CD4-positive, alpha-beta T cell treated with Interleukin-6 for 4 hours (primary cell): ENCODE measurements around the gene VPS26B.
"Not testable (repeated sequence)": the region's sequence is repeated elsewhere in the genome, so short reads cannot be mapped to it uniquely, and the experiment has no call there.

Source experiments
- DNase-seq: peaks from one replicate; pipeline ENCODE4 v3.0.0-alpha.2; 2020; ENCODE audit warnings: mixed read lengths

The VPS26B gene

GRCh38 chr11:134233729-134234179 is 9.3 kb downstream of the VPS26B start:
- DNase-seq: no peak

- DNase-seq: no peak
These were observed 10.9 kb downstream of the VPS26B start for GRCh38 chr11:134235399-134235798.

GRCh38 chr11:134236834-134237556 is 12.5 kb downstream of the VPS26B start:
- DNase-seq: no peak

GRCh38 chr11:134237557-134237922 is 13.1 kb downstream of the VPS26B start:
- no peak for DNase-seq

GRCh38 chr11:134238956-134239355 is 14.5 kb downstream of the VPS26B start:
- no peak for DNase-seq

GRCh38 chr11:134240592-134240991 is 16.1 kb downstream of the VPS26B start:
- no peak for DNase-seq

- DNase-seq: no peak
These were observed 17.9 kb downstream of the VPS26B start for GRCh38 chr11:134242376-134242775.

GRCh38 chr11:134243913-134244312 is 19.4 kb downstream of the VPS26B start:
- no peak for DNase-seq

GRCh38 chr11:134244593-134244992 is 20.1 kb downstream of the VPS26B start:
- DNase-seq: peak; percentile 24

- DNase-seq: no peak
These were observed 21.0 kb downstream of the VPS26B start for GRCh38 chr11:134245434-134245833.

- DNase-seq: no peak
These were observed 21.6 kb downstream of the VPS26B start for GRCh38 chr11:134246100-134246499.

- no peak for DNase-seq
These were observed 22.2 kb downstream of the VPS26B start for GRCh38 chr11:134246678-134247077.

GRCh38 chr11:134248910-134249480 is 24.5 kb downstream of the VPS26B start:
- no peak for DNase-seq

GRCh38 chr11:134250246-134250645 is 25.8 kb downstream of the VPS26B start:
- no peak for DNase-seq

GRCh38 chr11:134250675-134251074 is 26.2 kb downstream of the VPS26B start:
- no peak for DNase-seq

GRCh38 chr11:134252346-134253187 is 28.1 kb downstream of the VPS26B start:
- DNase-seq: peak; percentile 26

GRCh38 chr11:134253188-134253993 is 28.9 kb downstream of the VPS26B start, which contains the start of the genes ACAD8 and THYN1:
Gene ACAD8 (plus strand): TSS chr11:134253568. CDS start chr11:134253601, 33 bp downstream.
Gene THYN1 (minus strand): TSS chr11:134253352. CDS start chr11:134252882, 470 bp downstream.
- peak; percentile 96 for DNase-seq

GRCh38 chr11:134254433-134255183 is 30.1 kb downstream of the VPS26B start:
- no peak for DNase-seq

GRCh38 chr11:134255184-134255561 is 30.7 kb downstream of the VPS26B start:
- DNase-seq: not testable (repeated sequence)

- no peak for DNase-seq
These were observed 32.6 kb downstream of the VPS26B start for GRCh38 chr11:134257101-134257500.

- DNase-seq: no peak
These were observed 34.1 kb downstream of the VPS26B start for GRCh38 chr11:134258577-134258976.

GRCh38 chr11:134260503-134260902 is 36.0 kb downstream of the VPS26B start:
- no peak for DNase-seq
